ENCODE measurements around the gene RBMS1.

Gene RBMS1, protein sequence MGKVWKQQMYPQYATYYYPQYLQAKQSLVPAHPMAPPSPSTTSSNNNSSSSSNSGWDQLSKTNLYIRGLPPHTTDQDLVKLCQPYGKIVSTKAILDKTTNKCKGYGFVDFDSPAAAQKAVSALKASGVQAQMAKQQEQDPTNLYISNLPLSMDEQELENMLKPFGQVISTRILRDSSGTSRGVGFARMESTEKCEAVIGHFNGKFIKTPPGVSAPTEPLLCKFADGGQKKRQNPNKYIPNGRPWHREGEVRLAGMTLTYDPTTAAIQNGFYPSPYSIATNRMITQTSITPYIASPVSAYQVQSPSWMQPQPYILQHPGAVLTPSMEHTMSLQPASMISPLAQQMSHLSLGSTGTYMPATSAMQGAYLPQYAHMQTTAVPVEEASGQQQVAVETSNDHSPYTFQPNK

DNA sequence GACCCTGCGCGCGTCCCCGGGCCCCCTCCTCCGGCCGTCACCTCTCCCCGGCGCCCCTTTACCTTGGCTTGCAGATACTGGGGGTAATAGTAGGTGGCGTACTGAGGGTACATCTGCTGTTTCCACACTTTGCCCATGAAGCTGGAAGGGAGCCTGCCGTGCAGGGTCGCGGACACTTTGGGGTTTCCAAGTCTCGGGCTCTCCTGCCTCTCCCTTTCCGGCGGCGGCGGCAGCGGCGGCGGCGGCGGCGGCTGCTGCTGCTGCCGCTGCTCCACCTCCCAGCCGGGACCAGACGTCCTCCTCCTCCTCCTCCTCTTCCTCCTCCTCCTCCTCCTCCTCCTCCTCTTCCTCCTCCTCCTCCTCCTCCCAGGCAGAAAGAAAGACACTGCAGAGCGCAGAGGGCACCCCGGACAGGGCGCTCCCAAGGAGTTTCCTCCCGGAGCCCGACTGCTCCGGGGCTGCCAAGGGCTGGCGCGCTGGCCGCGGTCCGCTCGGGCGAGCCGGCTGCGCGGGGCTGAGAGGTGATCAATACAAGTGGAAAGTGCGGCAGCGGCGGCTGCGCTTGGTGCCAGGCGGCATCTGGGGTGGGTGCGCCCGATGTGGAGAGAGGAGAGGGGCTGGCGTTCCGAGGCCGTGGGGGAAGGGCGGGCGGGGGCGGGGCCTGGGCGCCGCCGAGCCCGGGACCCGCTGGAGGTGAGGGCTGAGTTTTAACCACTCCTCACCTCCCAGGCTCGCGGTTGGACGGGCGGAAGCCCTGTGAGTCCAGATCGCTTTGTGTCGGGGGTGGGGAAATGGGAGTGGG lies at the start of gene RBMS1:
Gene RBMS1, minus strand, starts transcription at position 581 of the 802 bp plus-strand sequence. Its CDS starts 444 bp downstream, at position 137.
- DNase-seq: peak; percentile 59

DNA sequence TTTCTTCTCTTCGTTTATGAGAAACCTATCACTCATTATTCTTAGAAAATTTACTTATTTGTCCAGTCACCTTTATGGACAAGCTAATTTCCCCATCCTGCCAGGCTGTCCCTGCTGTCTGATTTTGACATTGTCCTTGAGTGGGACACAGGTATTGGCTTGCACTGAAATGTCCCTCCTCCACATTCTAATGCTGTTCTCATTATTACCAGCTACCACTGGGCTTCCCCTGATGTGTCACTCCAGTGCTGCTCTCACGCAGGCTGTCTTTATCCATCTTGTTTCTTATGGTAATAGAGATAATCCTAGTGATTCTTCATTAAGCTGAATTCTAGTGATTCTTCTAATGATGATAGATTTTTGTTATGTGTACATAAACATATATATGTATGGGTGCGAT lies 48.1 kb upstream of the RBMS1 start:
- DNase-seq: no peak

DNA sequence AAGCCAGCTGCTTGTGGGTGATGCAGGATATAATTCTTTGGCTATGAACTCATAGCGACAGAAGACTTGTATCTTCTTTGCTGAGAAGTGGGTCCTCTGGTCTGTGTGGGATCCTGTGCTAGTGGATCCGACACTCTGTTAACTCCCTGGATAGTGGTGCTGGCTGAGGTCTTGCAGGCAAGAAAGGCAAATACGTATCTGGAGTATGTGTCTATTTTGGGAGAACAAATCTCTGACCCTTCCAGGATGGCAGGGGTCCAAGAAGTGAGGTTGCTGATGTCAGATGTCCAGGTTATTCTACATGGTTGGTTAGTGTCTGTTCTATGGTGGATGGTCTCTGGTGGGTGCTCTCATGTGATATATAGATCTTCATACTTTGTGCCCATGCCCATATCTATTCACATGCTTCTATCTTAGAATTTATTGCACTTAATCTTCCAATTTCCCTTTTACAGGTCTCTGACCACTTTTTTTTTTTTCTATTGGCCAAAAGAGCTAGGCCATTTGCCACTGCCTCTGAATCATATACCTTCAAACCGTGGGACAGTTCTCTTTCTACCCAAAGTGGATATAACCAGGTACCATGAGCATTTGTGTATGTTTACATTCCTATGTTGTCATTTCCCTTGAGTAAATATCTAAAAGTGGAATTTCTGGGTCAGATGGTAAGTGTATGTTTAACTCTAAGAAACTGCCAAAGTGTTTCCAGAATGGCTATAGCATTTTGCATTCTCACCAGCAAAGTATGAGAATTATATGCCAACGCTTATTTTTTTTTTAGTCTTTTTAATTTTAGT lies 45.1 kb upstream of the RBMS1 start:
- DNase-seq: no peak

DNA sequence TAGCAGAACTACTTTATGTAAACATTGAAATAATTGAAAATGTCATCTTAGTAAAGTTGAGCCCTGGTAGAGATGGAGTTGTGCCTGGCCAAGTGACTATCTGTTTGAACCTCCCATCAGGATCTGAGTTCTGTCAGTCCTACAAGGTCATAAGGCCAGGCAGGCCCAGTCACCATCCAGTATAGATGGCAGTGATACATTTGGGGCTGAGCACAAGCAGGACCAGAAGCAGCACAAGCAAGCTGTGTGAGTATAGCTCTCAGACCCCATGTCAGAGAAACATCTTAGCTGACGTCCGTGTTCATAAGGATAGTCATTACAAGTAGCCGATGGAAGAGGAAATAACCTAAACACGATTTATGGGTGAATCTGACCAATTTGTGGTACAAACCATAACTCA lies 44.5 kb upstream of the RBMS1 start:
- no peak for DNase-seq

DNA sequence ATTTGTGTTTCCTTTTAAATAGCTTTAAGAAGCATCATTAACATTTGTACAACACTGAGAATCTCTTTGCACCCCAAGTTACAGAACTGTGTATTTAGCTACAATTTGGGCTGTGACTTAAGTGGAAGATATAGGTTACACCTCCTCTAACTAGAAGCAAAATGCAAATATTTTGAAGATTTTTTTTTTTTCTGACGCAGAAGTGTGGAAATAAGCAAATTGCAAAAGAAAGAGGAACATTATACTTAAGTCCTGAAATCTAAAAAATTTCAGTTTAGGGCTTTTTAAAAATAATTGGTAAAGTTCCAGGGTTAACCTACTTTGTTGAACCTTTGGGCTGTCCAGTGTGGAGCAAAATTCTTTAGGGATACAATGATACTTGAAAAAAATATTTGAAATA lies 41.4 kb upstream of the RBMS1 start:
- DNase-seq: peak; percentile 72

DNA sequence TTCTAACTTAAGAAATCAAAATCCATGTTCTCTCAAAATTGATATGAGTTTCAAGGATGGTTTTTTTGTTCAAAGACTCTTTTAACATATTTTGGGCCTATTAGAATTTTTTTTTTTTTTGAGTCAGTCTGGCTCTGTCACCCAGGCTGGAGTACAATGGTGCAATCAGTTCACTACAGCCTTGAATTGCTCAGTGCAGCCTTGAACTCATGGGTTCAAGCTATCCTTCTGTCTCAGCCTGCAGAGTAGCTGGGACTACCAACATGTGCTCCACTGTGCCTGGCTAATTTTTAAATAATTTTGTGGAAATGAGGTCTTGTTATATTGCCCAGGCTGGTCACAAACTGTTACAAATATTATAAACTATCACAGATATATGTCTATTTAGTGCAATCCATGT lies 40.6 kb upstream of the RBMS1 start:
- DNase-seq: no peak

DNA sequence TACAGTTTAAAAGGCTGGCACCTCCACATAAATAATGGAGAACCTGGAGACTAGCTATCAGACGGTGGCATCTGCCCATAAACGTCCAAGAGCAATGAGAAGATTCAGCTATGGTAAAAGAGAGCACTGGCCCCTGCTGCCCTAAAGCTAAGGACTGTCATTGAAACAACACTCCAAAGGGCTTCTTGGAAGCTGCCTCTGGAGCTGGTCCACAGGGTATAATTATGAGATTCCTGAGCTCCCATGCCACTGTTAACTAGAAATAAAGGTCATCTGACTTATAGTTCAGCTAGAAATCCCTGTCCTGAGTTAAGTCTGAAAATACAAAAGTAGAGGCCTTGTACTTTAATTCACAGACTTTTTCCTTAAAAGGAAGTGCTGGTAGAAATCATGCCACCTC lies 39.9 kb upstream of the RBMS1 start:
- no peak for DNase-seq

DNA sequence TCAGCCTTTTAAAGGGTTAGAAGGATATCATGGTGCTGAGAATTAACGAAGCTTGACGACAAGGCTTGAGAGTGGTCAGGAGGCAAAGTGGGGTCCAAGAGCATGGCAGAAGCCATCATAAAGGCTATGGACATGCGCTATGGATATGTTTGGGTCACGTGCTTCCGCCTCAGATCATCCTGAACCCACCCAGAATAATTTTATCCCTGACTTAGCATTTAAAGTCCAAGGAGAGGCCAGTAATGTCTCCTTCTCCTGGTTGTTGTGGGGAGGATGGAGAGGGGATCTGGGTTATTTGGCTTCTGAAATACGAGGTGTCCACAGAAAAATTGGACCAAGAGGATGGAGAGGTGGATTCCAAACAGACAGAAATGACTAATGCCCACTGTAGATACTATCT lies 38.8 kb upstream of the RBMS1 start:
- no peak for DNase-seq

DNA sequence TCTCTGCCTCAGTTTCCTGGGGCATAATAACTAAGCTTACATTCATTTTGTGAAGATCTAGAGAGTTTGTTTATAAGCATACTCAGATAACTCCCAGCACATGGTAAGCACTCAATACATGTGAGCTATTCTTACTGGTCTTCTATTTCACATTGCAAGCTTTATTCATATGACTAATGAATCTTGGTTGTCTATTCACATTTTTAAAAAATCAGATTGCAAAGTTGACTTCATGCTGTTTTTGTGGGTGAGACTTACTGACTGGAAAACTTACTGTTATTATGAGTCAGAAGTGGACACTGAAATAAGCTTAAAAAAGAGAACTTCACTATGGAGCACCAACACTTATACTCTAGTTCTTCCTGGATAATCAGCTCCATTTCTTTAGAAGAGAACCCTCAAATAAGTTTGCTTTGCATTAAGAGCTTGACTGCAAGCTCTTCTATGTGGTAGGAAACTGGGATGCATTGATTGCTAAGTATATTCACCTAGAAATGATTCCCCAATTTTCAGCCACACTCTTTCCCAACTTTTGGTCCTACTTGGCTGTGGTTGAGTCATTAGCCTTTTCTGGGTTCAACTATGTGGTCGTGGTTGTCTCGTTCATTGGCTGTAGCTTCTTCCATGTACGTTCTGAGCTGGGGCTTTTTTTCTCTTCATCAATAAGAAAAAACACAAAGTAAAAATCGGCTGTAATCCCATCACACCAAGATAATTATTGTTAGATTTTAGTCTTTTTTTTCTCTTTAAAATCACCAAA lies 29.5 kb upstream of the RBMS1 start:
- DNase-seq: peak; percentile 76

DNA sequence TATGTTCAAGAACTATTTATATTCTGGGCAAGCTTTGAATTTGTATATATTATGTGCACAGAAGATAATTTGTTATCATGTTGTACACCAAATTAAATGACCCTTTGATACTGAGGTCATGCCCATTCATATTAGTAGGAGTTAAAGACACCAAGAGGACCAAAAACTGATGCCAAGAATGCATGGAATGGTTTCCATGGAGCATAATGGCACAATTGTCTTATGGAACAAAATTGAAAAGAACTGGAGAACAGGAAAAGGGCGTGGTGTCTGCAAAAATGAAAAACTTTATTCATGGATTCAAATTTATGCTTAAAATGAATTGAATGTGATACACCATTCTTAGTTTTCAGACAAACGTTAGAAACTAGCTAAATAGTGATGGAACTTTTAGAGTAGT lies 24.1 kb upstream of the RBMS1 start:
- DNase-seq: no peak

DNA sequence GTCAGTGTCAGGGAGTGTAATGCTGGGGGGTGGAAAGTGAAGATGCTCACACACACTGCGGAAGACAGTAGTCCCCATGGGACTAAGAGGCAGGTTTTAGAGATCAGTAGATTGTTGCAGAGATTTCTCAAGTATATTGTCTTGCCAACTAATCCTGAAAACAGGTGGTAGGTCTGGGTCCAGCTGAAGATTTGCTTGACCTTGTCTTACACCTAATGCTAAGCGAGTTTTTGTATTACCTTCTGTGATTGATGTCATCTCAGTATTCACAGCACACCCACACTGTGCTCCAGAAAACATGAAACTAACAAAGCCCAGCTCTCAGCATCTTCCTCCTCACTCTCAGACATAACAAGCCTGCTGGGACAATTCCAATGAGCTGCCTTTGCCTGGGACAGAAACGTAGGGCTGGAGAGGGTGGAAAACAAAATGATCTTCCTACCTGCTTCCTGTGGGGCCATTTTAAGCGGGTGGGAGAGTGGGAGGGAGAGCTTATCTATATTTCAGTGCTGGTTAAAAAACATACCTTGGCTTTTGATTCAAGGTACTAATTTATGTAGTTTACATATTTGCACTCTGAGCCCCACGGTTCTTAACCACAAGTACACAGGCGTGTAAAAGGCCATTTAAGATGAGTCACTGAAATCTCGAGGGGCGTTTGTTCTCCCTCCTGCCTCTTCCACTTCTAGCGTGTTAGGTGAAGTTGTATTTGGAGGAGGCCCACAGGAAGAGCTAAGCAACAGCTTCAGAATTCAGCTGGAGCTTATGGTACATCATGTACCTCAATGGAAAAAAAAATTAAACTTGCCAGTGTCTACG lies 23.1 kb upstream of the RBMS1 start:
- DNase-seq: no peak

DNA sequence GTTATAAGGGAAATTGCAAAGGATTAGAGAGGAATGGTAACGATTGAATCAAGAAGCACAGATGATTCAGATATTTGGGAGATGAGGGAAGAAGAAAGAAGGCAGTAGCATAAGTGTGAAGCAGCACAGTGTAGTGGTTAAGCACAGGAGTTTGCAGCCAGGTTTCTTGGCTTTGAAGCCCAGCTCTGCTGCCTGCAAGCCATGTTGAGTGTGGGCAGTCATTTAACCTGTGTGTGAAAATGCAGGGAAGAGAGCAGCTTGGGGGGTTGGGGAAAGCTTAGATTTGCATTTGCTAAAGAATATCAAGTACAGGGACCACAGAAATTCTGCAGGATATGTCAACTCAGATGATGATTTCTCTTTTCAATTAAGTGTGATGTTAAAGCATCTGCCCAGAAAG lies 21.5 kb upstream of the RBMS1 start:
- DNase-seq: no peak

DNA sequence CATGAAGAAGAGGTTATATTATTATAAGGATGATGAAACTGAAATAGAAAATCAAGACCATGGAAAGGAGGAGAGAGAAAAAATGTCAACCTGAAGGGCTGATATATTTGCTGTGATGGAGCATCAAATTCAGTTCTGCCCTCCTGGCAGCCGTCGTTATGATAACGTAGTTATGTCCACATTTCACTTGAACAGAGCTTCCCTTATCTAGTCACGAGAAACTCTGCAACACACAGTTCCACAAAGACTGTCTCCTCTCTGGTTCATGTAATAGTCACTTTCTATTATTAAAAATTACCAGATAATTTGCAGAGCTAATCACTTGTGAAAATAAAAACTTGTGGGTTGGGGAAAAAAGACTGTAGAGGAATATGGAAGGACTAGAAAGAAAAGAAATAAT lies 19.5 kb upstream of the RBMS1 start:
- DNase-seq: peak; percentile 39

DNA sequence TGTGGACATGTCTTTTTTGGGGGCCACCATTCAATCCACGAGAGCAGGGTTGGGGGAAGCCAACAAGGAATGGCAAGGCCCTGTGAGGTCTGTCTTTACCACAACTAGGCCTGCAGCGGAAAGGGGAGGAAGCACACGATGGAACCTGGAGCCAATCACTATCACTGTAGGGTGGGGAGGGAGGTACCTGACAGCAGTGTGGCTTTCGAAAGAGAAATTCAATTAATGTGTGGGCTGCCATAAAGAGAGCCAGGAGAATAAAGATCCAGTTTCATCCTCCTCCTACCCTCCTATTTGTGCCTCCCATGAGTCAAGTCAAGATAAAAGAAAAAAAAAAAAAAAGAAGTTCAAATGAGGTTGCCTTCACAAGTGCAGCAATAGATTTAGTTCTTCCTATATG lies 18.9 kb upstream of the RBMS1 start:
- no peak for DNase-seq

DNA sequence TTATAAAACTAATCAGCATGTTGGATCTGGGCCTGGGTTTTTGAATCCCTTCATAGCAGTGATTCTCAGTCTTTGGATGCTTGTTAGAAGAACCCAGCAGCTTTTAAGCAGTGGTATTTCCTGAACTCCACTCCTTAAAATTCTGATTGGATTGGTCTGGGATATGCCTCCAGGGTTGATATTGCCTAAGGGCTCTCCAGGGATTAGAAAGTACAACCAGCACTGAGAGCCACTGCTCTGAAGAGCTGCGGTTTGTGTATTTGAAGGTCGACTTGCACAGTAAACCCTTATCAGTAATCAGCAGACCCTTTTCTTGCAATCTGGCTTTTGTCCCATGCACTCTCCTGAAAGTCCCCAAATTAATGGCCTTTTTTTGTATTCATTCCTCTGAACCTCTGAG lies 17.0 kb upstream of the RBMS1 start:
- DNase-seq: no peak

DNA sequence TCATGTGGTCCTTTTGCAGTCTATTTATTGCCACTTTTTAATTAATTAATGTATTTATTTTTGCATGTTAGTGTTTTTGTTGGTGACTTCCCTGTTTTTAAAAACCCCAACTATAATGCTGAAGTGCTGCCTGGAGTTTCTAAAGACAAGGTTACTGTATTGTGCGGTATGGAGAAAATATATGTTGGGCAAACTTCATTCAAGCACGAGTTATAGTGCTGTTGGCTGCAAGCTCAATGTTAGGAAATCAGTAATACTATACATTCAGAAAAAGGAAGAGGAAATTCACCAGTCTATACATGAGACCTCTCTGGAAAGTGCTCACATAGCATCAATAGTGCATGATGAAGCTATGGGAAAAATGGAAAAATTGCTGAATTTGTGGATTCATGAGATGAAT lies 15.4 kb upstream of the RBMS1 start:
- peak; percentile 73 for DNase-seq

DNA sequence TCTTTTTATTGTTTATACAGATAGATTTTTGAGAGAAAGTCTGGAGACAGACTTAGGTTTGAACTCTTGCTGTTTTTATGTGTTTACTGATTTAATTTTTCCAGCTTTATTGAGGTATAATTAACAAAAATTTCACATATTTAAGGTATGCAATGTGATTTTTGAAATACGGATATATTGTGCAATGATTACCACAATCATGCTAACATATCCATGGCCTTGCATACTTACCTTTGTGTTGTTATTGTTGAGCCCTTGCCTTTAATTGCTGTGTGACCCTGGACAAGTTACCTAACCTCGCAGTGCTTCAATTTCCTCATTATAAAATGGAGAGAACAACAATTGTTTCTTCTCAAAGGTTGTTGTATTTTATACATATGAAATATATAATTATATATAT lies 13.9 kb upstream of the RBMS1 start:
- no peak for DNase-seq

DNA sequence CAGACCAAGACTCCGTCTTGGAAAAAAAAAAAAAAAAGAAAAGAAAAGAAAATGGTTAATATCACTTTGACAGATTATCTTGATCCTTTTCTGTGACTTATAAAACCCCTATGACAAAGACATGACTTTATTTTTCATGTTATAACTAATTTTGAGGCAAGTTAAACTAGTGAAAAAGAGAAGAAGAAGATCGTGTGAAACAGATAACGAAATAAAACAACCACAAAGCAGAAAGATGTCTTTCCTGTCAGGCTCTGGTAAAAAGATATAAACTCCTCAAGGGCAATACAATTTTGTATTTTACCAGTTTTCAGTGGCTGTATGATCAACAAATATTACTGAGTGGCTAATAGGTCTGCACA lies 13.4 kb upstream of the RBMS1 start:
- DNase-seq: no peak

DNA sequence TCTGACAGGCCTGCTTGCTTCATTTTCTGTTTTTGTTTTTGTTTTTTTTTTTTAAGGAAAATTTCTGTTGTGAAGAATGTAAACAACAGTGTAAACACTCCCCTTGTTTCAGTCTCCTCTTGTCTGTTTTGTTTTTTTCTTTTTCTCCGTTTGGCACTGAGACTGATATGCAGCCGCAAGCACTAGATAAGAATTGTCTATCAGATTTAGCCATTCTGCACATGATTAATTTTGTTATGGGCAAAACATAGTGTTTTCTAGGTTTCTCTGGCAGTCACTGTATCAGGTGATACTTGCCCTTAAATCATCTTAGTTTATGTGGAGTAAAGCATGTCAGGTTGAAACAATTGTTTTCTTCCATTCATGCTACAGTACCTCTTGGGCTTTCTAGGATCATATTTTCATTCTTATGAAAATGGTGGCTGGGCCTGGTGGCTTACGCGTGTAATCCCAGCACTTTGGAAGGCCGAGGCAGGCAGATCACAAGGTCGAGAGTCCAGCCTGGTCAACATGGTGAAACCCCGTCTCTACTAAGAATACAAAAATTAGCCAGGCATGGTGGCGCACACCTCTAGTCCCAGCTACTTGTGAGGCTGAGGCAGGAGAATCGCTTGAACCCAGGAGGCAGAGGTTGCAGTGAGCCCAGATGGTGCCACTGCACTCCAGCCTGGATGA lies 12.9 kb upstream of the RBMS1 start:
- DNase-seq: no peak

DNA sequence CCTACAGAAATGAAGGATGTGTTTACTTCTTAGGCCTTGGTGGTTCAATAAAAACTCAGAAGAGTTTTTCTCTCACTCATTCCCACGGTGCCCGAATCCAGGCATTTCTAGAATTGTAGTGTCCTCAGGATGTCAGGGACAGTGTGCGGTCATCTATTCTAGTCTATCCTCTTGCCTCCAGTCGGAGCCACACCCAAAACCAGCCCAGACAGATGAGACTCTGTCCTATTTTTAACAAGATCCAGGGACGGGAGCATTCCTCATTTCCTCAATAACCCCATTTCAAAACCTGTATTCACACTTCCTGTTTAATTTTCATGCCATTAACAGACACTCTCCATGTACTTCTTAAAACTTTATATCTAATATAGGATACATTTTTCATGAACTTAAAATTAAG lies 11.6 kb upstream of the RBMS1 start:
- DNase-seq: peak; percentile 79

DNA sequence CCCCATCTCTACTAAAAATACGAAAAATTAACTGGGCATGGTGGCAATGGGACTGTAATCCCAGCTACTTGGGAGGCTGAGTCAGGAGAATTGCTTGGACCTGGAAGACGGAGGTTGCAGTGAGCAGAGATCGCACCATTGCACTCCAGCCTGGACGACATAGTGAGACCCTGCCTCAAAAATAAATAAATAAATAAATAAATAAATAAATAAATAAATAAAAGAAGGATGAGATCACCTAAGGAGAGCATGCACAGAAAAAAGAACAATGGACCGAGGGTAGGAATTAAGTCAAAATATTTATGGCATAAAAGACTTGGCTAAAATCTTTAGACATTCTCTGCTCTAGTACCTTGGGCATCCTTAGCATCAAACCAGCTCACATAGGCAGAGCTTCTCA lies 8.9 kb upstream of the RBMS1 start:
- DNase-seq: no peak

Measured in inflammatory macrophage treated with lipopolysaccharide for 4 hours (primary cell).